Duodenal mucosa (tissue), 2 donors: ENCODE results near the gene TJP1.

Experiments
- H3K27ac ChIP-seq: one replicate; pipeline ENCODE4 v1.7.0; 2013; ENCODE audit warnings: low read depth, low read length
- H3K27me3 ChIP-seq, 2 donors: one replicate each; pipeline ENCODE4 v1.7.0; 2013; ENCODE audit warnings: low read length in 2 of 2, control low read depth in 1 of 2; ENCODE audit not compliant: insufficient read depth in 2 of 2, control insufficient read depth in 1 of 2
- H3K36me3 ChIP-seq, 2 donors: one replicate each; pipeline ENCODE4 v1.7.0; 2013; ENCODE audit warnings: low read length in 2 of 2, control low read depth in 1 of 2; ENCODE audit not compliant: insufficient read depth in 2 of 2, control insufficient read depth in 1 of 2
- H3K4me1 ChIP-seq, 2 donors: one replicate each; pipeline ENCODE4 v1.7.0; 2013; ENCODE audit warnings: low read length in 2 of 2, control low read depth in 1 of 2; ENCODE audit not compliant: insufficient read depth in 2 of 2, control insufficient read depth in 1 of 2
- H3K4me3 ChIP-seq, 2 donors: one replicate each; pipeline ENCODE4 v1.7.0; 2013; ENCODE audit warnings: low read length in 2 of 2, low read depth in 1 of 2
- H3K9ac ChIP-seq, 2 donors: one replicate each; pipeline ENCODE4 v1.7.0; 2013; ENCODE audit warnings: low read length in 2 of 2, low read depth in 1 of 2
- H3K9me3 ChIP-seq, 2 donors: one replicate each; pipeline ENCODE4 v1.7.0; 2013; ENCODE audit warnings: low read length in 2 of 2, control low read depth in 1 of 2; ENCODE audit not compliant: control insufficient read depth in 1 of 2

TJP1 gene

GRCh38 chr15:29822100-29822683 is at the start of gene TJP1:
TJP1 (minus strand) TSS chr15:29822468; CDS start chr15:29822028, 440 bp downstream.
- Histone ChIP-seq H3K27ac (peak within 1 kb of the TSS; percentile 94), H3K9me3 (no peaks in the 10 kb centered on the region), H3K9ac (peak within 1 kb of the TSS; percentile 62 to 69), H3K4me3 (peak within 1 kb of the TSS; percentile 89 to 91), H3K4me1 (peaks cover 5 to 7% of the 10 kb centered on the region in 2 donors), H3K36me3 (no peaks in the 10 kb centered on the region), H3K27me3 (peaks cover 0 to 5% of the 10 kb centered on the region in 2 donors)

GRCh38 chr15:29871401-29871800 is 49.1 kb upstream of the TJP1 start:
- no peak overlapping the region for H3K9ac ChIP-seq
- H3K4me1 ChIP-seq = no peaks in the 10 kb centered on the region
- no peaks in the 10 kb centered on the region for H3K27me3 ChIP-seq
- H3K36me3 ChIP-seq = no peaks in the 10 kb centered on the region
- no peaks in the 10 kb centered on the region for H3K9me3 ChIP-seq
- no peak overlapping the region for H3K27ac ChIP-seq
- H3K4me3 ChIP-seq = no peak overlapping the region

GRCh38 chr15:29870495-29871151 is 48.4 kb upstream of the TJP1 start:
- Histone ChIP-seq H3K9me3 (no peaks in the 10 kb centered on the region), H3K4me3 (no peak overlapping the region), H3K9ac (no peak overlapping the region), H3K36me3 (no peaks in the 10 kb centered on the region), H3K4me1 (no peaks in the 10 kb centered on the region), H3K27me3 (no peaks in the 10 kb centered on the region), H3K27ac (no peak overlapping the region)

GRCh38 chr15:29867241-29868000 is 45.2 kb upstream of the TJP1 start:
- Histone ChIP-seq H3K27me3 (no peaks in the 10 kb centered on the region), H3K9ac (no peak overlapping the region), H3K4me3 (no peak overlapping the region), H3K9me3 (no peaks in the 10 kb centered on the region), H3K36me3 (no peaks in the 10 kb centered on the region), H3K27ac (no peak overlapping the region), H3K4me1 (no peaks in the 10 kb centered on the region)

GRCh38 chr15:29866337-29866736 is 44.1 kb upstream of the TJP1 start:
- Histone ChIP-seq H3K27me3 (no peaks in the 10 kb centered on the region), H3K4me3 (no peak overlapping the region), H3K9me3 (no peaks in the 10 kb centered on the region), H3K36me3 (no peaks in the 10 kb centered on the region), H3K4me1 (no peaks in the 10 kb centered on the region), H3K27ac (no peak overlapping the region), H3K9ac (no peak overlapping the region)

GRCh38 chr15:29864501-29864900 is 42.2 kb upstream of the TJP1 start:
- no peak overlapping the region for H3K27ac ChIP-seq
- H3K4me3 ChIP-seq = no peak overlapping the region
- no peaks in the 10 kb centered on the region for H3K4me1 ChIP-seq
- no peaks in the 10 kb centered on the region for H3K36me3 ChIP-seq
- peaks cover 0 to 4% of the 10 kb centered on the region in 2 donors for H3K27me3 ChIP-seq
- no peak overlapping the region for H3K9ac ChIP-seq
- H3K9me3 ChIP-seq = no peaks in the 10 kb centered on the region

DNA sequence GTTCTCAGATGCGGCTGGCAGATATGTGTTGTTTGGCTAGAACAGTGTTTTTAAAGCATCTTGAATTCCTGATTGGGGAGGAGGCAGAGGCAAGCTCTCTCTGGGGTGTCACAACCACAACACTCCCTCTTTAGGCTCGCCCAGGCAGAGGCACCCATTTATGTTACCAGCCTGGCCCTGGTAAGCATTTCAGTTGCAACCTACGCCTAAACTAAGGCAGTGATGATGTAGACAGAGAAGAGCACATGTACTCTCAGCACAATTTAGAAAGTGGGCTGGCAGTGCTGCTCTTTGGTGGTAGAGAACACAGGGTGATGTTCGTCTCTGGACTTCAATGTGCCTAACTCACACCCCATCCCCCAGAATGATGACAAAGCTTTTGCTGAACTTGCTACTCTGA is 41.2 kb upstream of the TJP1 start:
- Histone ChIP-seq H3K9ac (no peak overlapping the region), H3K9me3 (no peaks in the 10 kb centered on the region), H3K27me3 (peaks cover 0 to 4% of the 10 kb centered on the region in 2 donors), H3K4me3 (no peak overlapping the region), H3K27ac (no peak overlapping the region), H3K4me1 (no peaks in the 10 kb centered on the region), H3K36me3 (no peaks in the 10 kb centered on the region)

GRCh38 chr15:29862271-29862670 is 40.0 kb upstream of the TJP1 start:
- Histone ChIP-seq H3K4me1 (no peaks in the 10 kb centered on the region), H3K27me3 (peaks cover 0 to 4% of the 10 kb centered on the region in 2 donors), H3K27ac (no peak overlapping the region), H3K36me3 (no peaks in the 10 kb centered on the region), H3K4me3 (no peak overlapping the region), H3K9ac (no peak overlapping the region), H3K9me3 (no peaks in the 10 kb centered on the region)

DNA sequence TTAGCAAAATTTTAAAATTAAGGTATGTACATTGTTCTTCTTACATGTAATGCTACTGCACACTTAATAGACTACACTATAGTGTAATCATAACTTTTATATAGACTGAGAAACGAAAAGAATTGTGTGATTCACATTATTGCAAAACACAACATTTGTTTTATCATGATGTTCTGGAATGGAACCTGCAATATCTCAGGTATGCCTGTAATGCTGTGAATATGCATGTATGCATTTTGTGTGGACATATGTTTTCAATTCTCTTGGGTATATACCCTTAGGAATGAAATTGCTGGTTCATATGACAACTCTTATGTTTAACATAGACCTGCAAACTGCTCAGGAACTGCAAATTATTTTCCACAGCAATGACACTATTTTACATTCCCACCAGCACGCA is 38.6 kb upstream of the TJP1 start:
- no peak overlapping the region for H3K27ac ChIP-seq

DNA sequence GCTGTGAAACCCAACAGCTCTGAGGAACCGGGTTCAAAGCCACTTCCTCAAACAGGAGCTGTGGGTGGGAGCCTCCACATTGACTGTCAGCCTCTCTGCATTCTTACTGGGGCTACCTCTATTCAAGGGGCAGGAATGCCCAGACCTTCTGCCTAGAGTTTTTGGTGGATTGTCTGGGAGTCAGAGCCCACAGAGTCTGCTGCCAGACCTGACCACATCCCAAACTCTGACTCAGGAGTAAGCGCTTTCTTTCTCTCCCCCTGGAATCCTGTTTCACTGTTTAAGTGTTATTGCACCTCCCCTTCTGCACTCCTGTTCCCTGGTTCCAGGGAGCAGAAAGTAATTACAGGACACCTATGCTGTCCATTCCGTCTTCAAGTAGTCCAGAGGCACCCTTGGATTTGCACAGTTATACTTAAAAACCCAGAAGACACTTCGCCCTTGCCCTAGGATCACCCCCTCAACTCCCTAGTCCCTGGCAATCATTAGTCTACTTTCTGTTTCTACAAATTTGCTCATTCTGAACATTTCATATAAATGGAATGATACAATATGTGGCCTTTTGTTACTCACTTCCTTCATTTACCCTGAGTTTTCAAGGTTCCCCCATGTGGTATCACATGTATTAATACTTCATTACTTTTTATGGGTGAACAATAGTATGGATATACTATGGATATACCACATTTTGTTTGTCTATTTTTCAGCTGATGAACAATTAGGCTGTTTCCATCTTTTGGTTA is 37.9 kb upstream of the TJP1 start:
- Histone ChIP-seq H3K9ac (no peak overlapping the region), H3K9me3 (no peaks in the 10 kb centered on the region), H3K36me3 (no peaks in the 10 kb centered on the region), H3K27me3 (peaks cover 0 to 4% of the 10 kb centered on the region in 2 donors), H3K27ac (no peak overlapping the region), H3K4me1 (no peaks in the 10 kb centered on the region), H3K4me3 (no peak overlapping the region)

More for the DNA sequence above, 38.6 kb upstream of the TJP1 start:
- Histone ChIP-seq H3K9ac (no peak overlapping the region), H3K36me3 (no peaks in the 10 kb centered on the region), H3K4me1 (no peaks in the 10 kb centered on the region), H3K27me3 (peaks cover 0 to 4% of the 10 kb centered on the region in 2 donors), H3K4me3 (no peak overlapping the region), H3K9me3 (no peaks in the 10 kb centered on the region)
